ENCODE measurements around the gene TMEM163.

Gene TMEM163

DNA sequence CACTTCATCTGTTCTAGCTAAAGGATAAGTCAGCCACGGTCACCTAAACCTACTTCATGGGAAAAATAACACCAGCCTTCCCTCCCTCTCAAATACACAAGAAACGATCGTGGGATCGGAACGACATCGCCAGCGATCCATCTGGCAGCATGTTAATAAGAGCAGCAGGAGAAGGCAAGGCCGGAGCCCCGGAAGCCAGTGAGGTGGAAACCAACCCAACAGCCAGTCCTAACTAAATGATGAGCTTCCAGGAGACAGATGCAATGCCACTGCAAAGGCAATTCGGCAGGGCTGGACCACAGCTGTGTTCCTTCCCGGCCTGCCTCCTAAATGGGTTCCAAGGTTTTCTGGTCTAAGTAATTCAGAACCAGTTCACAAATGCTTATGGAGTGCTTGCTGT is 117.5 kb downstream of the TMEM163 start:
- TF ChIP-seq, protein P1, sequence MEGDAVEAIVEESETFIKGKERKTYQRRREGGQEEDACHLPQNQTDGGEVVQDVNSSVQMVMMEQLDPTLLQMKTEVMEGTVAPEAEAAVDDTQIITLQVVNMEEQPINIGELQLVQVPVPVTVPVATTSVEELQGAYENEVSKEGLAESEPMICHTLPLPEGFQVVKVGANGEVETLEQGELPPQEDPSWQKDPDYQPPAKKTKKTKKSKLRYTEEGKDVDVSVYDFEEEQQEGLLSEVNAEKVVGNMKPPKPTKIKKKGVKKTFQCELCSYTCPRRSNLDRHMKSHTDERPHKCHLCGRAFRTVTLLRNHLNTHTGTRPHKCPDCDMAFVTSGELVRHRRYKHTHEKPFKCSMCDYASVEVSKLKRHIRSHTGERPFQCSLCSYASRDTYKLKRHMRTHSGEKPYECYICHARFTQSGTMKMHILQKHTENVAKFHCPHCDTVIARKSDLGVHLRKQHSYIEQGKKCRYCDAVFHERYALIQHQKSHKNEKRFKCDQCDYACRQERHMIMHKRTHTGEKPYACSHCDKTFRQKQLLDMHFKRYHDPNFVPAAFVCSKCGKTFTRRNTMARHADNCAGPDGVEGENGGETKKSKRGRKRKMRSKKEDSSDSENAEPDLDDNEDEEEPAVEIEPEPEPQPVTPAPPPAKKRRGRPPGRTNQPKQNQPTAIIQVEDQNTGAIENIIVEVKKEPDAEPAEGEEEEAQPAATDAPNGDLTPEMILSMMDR (IDR thresholded peaks at IDR 0.05; ENCODE audit: insufficient read depth, low read depth, low read length, missing control alignments), result no peak
- DNase-seq (ENCODE audit: low read depth), result no peak
- H3K4me3 ChIP-seq (ENCODE audit: low read depth, low read length), result no peak overlapping the region

DNA sequence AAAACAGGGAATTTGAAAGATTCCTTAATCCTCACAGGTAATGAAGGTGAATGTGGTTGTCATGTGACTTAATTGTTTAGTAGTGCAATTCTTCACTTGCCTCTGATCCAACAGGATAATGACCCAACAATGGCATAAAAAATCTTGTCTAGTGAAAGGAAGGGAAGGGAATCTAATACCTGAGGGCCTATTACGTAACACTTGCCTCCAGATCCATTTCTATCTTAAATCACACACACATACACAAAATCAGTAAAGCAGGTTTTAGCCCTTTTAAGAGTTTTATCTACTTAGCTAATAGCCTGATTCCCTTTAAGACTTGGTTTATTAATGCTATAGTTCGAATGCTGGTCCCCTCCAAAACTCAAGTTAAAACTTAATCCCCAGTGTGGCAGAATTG is 118.6 kb downstream of the TMEM163 start:
- no peak overlapping the region for H3K4me3 ChIP-seq (ENCODE audit: low read depth, low read length)
- TF ChIP-seq, protein P1 (IDR thresholded peaks at IDR 0.05; ENCODE audit: insufficient read depth, low read depth, low read length, missing control alignments), result no peak
- no peak for DNase-seq (ENCODE audit: low read depth)

DNA sequence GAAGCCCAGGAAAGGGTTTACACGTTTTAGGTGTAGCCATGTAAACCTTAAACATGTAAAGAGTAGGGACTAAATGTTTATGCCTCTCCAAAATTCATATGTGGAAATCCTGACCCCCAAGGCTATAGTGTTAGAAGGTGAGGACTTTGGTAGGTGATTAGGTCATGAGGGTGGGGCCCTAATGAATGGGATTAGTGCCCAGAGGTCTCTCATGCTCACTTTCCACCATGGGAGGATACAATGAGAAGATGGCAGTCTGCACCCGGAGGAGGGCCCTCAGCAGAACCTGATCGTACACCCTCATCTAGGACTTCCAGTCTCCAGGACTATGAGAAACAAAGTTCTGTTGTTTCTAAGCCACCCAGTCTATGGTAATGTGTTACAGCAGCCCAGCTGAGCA is 119.6 kb downstream of the TMEM163 start:
- H3K4me3 ChIP-seq (ENCODE audit: low read depth, low read length), result no peak overlapping the region
- no peak for DNase-seq (ENCODE audit: low read depth)
- TF ChIP-seq, protein P1 (IDR thresholded peaks at IDR 0.05; ENCODE audit: insufficient read depth, low read depth, low read length, missing control alignments), result no peak

DNA sequence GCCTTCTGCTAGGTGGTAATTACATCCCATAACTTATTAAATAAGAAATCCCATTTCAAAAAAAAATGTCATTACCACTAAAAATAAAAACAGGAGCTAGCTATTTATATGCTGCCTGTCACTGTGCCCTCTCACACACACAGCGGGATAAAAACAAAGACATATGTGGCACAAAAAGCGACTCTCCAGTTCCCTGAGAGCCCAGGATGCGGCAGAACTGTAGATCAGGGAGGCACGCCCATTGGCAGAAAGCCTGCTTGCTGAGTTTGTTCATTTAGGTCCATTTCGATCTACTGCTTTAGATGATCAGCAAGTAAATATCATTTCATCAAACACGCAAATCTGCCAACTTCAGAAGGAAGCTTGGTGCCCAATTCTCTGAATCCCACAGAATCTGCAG is 124.4 kb downstream of the TMEM163 start:
- DNase-seq (ENCODE audit: low read depth), result no peak
- TF ChIP-seq, protein P1 (IDR thresholded peaks at IDR 0.05; ENCODE audit: insufficient read depth, low read depth, low read length, missing control alignments), result no peak
- H3K4me3 ChIP-seq (ENCODE audit: low read depth, low read length), result no peak overlapping the region

DNA sequence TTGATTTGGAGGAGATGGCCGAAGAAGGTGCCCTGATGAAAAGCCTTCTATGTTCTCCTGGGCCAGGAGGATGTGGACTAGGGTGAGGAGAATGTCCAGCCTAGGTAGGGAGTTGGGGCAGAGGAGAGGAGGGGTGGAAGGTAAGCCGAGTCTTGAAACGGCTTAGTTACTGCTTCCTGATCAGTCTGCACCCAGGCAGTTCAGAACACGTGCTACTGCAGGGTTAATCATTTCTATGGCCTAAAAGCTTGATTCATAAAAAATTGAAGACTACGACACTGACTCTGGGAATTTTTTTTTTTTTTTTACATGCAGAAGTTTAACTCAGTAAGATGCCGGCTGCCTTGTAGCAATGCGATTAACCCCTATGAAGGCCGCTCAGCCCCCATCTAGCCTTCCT is 125.3 kb downstream of the TMEM163 start:
- H3K4me3 ChIP-seq (ENCODE audit: low read depth, low read length), result no peak overlapping the region
- TF ChIP-seq, protein P1 (IDR thresholded peaks at IDR 0.05; ENCODE audit: insufficient read depth, low read depth, low read length, missing control alignments), result no peak
- no peak for DNase-seq (ENCODE audit: low read depth)

DNA sequence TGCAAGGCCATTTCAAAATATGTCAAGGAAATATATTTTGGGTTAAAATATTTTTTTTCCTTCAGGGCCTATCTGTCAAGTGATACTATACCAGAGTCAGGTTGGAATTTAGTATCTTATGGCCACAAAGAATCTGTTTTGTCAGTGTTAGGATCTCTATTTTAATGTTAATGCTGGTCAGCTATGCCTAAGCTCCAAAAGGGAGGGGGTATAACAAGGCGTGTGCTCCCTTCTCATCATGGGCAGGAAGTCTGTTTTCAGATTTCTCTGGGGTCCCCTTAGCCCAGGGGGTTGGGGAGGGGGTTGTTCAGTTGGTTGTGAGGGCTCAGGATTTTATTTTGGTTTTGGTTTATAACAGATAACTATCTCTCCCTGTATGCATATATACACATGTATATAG is 126.4 kb downstream of the TMEM163 start:
- no peak for DNase-seq (ENCODE audit: low read depth)
- H3K4me3 ChIP-seq (ENCODE audit: low read depth, low read length), result no peak overlapping the region
- TF ChIP-seq, protein P1 (IDR thresholded peaks at IDR 0.05; ENCODE audit: insufficient read depth, low read depth, low read length, missing control alignments), result no peak

DNA sequence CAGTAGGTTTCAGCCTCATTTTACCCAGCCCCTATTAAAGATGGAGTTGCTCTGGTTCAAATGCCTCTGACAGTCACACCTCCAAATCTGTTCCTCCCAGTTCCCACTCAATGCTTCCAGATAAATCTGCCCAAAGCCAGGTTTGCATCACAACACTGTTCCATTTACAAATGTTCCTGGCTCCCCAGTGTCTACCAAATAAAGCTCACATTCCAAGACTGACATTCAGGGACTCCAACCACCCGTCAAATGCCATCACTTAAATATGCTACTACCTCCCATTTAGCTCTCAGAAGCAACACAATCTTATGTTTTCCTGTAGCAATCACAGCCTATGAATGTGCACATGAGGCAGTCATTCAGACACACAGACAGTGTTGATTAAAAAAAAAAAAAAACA is 127.3 kb downstream of the TMEM163 start:
- DNase-seq (ENCODE audit: low read depth), result no peak
- TF ChIP-seq, protein P1 (IDR thresholded peaks at IDR 0.05; ENCODE audit: insufficient read depth, low read depth, low read length, missing control alignments), result no peak
- no peak overlapping the region for H3K4me3 ChIP-seq (ENCODE audit: low read depth, low read length)
